Measurements from ENCODE around the gene DDAH2.
A peak's percentile ranks its signal among the peaks of the same experiment; 100 is the strongest.

The DDAH2 gene

DNA sequence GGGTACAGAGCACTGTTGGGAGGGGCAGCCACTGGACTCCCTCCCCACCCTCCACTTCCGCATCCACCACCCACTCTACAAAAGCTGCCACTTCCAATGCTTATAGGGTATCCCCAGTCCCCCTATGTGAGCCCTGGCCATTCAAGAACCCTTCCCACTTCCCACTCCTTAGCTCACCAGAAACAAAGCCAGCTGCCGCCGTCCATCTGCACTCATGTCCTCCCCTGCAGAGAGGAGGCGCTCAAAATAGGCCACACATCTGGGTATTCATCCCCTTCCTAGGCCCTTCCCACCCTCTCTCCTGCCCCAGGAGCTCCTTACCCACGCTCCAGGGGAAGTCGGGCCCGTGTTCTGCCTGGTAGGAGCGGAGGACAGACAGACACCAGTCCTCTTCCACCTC, 41.8 kb downstream of the DDAH2 start:
- DNase-seq = no peak

DNA sequence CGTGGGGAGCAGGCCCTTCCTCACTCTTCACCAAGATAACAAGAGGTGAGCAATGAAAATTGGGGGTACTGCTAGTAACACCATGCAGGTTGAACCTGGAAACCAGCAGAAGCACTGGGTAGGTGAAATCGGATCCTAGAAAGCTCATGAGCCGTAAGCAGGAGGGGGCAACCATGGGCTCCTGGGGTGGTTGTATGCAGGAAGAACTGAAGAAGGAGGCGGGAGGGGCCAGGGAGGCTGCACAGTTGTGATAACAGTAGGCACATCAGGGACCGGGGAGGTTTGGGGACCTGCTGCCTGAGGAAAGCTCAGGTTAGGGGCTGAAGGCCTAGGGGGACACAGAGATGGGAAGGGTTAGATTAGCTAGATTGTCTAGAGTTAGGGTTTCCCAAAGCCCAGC, 42.6 kb downstream of the DDAH2 start:
- DNase-seq = no peak

DNA sequence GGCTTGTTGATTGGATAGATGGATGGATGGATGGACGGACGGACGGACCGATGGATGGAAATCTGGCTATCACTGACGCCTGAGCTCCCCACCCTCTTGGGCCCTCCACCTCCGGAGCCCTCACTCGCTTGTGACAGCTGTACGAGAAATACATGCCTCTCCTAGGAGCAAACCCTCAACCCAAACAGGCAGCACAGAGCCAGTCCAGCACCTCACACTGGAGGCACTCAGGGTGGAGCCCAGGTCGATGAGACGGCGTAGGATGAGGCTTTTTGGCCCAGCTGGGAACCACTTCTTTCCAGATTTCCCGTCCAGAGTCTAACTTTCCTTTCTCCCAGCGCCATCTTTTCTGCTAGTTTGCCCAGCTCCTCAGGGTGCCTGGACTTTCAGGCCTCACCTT, 45.5 kb downstream of the DDAH2 start:
- DNase-seq = no peak

GRCh38 chr6:31681135-31681671, 47.9 kb downstream of the DDAH2 start:
- DNase-seq = peak in 1 of 2 experiments; percentile 32

- peak; percentile 80 to 86 for DNase-seq
Measured at GRCh38 chr6:31680226-31681134, 48.6 kb downstream of the DDAH2 start, which contains the start of gene LY6G5C. LY6G5C (minus strand) TSS chr6:31681067; CDS start chr6:31680373, 694 bp downstream.

DNA sequence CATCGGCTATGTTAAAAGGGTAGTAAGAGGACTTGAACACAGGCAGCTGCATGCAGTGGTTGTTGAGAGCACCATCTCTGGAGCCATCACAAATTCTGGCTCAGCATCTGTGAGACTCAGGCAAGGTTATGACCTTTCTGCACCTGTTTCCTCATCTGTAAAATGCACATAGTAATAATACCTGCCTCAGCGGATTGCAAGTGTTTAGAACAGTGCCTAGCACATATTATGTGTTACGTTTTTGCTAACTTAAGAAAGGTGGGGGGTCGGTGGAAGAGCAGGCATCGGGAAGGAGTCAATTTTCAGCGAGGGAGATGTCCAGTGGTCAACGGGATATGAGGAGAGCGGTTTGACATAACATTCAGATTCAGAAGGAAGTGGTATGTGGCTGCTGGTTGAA, 51.1 kb downstream of the DDAH2 start:
- no peak for DNase-seq

Measured in SHP77 (cell line).